Hepatocyte (in vitro differentiated cells): ENCODE results near the gene SIRT6. TPM values are rescaled to one million over a fixed set of nuclear protein-coding genes. Genes with fewer than 3 reads are reported as not detected.

Experiments used
- DNase-seq: peaks from one replicate; pipeline ENCODE4 v3.0.0-alpha.2; 2016; ENCODE audit warnings: low spot score
- H2AFZ ChIP-seq: fragments of 200-600 bp; sonication (generic); 2 replicates; pipeline ENCODE4 v1.6.0; 2016; ENCODE audit warnings: antibody characterized with exemption, mild to moderate bottlenecking
- H3K27ac ChIP-seq: fragments of 200-600 bp; sonication (generic); 2 replicates; pipeline ENCODE4 v1.5.1; 2016; ENCODE audit warnings: mild to moderate bottlenecking
- H3K27me3 ChIP-seq: fragments of 200-600 bp; sonication (generic); 2 replicates; pipeline ENCODE4 v1.6.1; 2016
- H3K36me3 ChIP-seq: fragments of 200-600 bp; sonication (generic); replicated peaks from 2 replicates; pipeline ENCODE4 v1.5.1; 2016; ENCODE audit warnings: low read depth; ENCODE audit not compliant: insufficient read depth
- H3K4me1 ChIP-seq: fragments of 200-600 bp; sonication (generic); 2 replicates; pipeline ENCODE4 v1.5.1; 2016; ENCODE audit warnings: mild to moderate bottlenecking, moderate library complexity; ENCODE audit not compliant: insufficient read depth
- H3K4me2 ChIP-seq: fragments of 200-600 bp; sonication (generic); 2 replicates; pipeline ENCODE4 v1.6.0; 2016
- H3K4me3 ChIP-seq: fragments of 200-600 bp; sonication (generic); 2 replicates; pipeline ENCODE4 v1.5.1; 2016; ENCODE audit warnings: mild to moderate bottlenecking
- H3K79me2 ChIP-seq: fragments of 200-600 bp; sonication (generic); 2 replicates; pipeline ENCODE4 v1.6.0; 2017; ENCODE audit warnings: mild to moderate bottlenecking
- H3K9me2 ChIP-seq: fragments of 200-600 bp; sonication (generic); replicated peaks from 2 replicates; pipeline ENCODE4 v1.6.0; 2017; ENCODE audit warnings: mild to moderate bottlenecking; ENCODE audit not compliant: insufficient read depth
- H3K9me3 ChIP-seq: fragments of 200-600 bp; sonication (generic); 2 replicates; pipeline ENCODE4 v1.5.1; 2016; ENCODE audit warnings: low read depth, mild to moderate bottlenecking
- H4K20me1 ChIP-seq: fragments of 200-600 bp; sonication (generic); 2 replicates; pipeline ENCODE4 v1.6.0; 2016; ENCODE audit warnings: mild to moderate bottlenecking; ENCODE audit not compliant: insufficient read depth, poor library complexity, severe bottlenecking
- EZH2 ChIP-seq: fragments of 200-600 bp; sonication (generic); IDR thresholded peaks from 2 replicates; pipeline ENCODE4 v1.6.1; 2016; ENCODE audit warnings: antibody characterized with exemption, mild to moderate bottlenecking, borderline replicate concordance
- EZH2phosphoT487 ChIP-seq: fragments of 200-600 bp; sonication (generic); IDR thresholded peaks from one replicate; pipeline ENCODE4 v1.6.1; 2018; ENCODE audit warnings: antibody characterized with exemption, mild to moderate bottlenecking, low read depth, moderate library complexity; ENCODE audit not compliant: unreplicated experiment, severe bottlenecking
- WGBS: methylation state at CpG from one replicate; pipeline ENCODE4 v1.1.6; 2016; ENCODE audit warnings: low lambda C conversion rate; ENCODE audit errors: missing lambda C conversion rate; 5-methylcytosine and 5-hydroxymethylcytosine counted together
- polyA plus RNA-seq: library from polyadenylated mRNA; unstranded; fragments of >200 nt; fragmentation: Nextera tagmentation; extraction: Ambion mirVana; gene quantifications from 2 replicates; pipeline ENCODE4 v1.2.1, GENCODE V29; 2016
- total RNA-seq: library from RNA; depleted of rRNA; stranded (reverse); fragments of >200 nt; gene quantifications from 2 replicates; pipeline ENCODE4 v1.2.3, GENCODE V29; 2014
- TF ChIP-seq, protein P1 (sequence below): fragments of 200-600 bp; sonication (generic); IDR thresholded peaks from 2 replicates; pipeline ENCODE4 v1.5.1; 2016; ENCODE audit warnings: antibody characterized with exemption, mild to moderate bottlenecking; ENCODE audit not compliant: poor library complexity

The SIRT6 gene
- total and polyA plus RNA-seq, 2 experiments from 2014 or later, result 9.9 to 15.7 TPM

- Histone ChIP-seq H3K36me3 (no peaks in the 10 kb centered on the region), H3K79me2 (peaks cover 9% of the 10 kb centered on the region), H2AFZ (no peak overlapping the region), H3K27ac (no peak overlapping the region), H4K20me1 (no peaks in the 10 kb centered on the region), H3K4me2 (no peak overlapping the region), H3K4me3 (no peak overlapping the region), H3K4me1 (peaks cover 4% of the 10 kb centered on the region), H3K9me3 (no peaks in the 10 kb centered on the region), H3K27me3 (no peaks in the 10 kb centered on the region), H3K9me2 (no peaks in the 10 kb centered on the region)
- 39% methylated on average over 22 of the region's 22 CpGs for WGBS
- TF ChIP-seq EZH2phosphoT487, result no peak
- no peak for TF ChIP-seq EZH2
- TF ChIP-seq, protein P1, sequence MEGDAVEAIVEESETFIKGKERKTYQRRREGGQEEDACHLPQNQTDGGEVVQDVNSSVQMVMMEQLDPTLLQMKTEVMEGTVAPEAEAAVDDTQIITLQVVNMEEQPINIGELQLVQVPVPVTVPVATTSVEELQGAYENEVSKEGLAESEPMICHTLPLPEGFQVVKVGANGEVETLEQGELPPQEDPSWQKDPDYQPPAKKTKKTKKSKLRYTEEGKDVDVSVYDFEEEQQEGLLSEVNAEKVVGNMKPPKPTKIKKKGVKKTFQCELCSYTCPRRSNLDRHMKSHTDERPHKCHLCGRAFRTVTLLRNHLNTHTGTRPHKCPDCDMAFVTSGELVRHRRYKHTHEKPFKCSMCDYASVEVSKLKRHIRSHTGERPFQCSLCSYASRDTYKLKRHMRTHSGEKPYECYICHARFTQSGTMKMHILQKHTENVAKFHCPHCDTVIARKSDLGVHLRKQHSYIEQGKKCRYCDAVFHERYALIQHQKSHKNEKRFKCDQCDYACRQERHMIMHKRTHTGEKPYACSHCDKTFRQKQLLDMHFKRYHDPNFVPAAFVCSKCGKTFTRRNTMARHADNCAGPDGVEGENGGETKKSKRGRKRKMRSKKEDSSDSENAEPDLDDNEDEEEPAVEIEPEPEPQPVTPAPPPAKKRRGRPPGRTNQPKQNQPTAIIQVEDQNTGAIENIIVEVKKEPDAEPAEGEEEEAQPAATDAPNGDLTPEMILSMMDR, result peak; percentile 74
- peak; percentile 88 for DNase-seq
Observed at GRCh38 chr19:4186087-4186993, 4.0 kb upstream of the SIRT6 start.

DNA sequence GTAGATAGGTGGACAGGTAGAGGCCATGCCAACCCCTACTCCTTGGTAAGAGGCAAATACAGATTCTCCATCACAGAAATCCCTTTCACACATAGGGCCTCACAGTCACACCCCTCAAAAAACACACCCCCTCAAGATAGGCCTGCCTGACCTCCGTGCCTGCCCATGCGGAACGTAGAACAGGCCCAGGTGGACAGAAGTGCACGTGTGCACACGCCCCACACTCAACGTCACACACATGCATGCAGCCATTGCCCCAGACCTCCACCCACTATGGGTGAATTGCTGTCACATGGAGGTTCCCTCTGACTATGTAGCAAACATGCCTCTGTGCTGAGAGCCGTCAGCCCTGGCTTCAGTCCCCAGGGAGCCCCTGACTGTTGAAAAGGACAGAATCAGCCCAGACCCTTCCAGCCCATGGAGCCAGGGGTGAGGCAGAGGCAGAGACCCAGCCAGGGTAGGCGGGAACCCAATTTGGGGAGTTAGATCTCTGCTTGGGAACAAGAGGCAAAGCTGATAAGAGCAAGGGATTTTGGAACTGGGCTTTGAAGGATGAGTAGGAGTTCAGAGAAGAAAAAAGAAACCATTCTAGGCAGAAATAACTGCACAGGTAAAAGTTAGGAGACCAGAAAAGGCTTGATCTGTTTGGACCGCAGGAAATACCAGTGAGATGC, 3.2 kb upstream of the SIRT6 start:
- WGBS, result 92% methylated on average over 9 of the region's 9 CpGs
- Histone ChIP-seq H3K27me3 (no peaks in the 10 kb centered on the region), H2AFZ (no peak overlapping the region), H3K4me3 (no peak overlapping the region), H3K9me3 (no peaks in the 10 kb centered on the region), H3K4me2 (no peak overlapping the region), H3K36me3 (no peaks in the 10 kb centered on the region), H3K4me1 (peaks cover 4% of the 10 kb centered on the region), H3K27ac (no peak overlapping the region), H3K79me2 (peaks cover 15% of the 10 kb centered on the region), H3K9me2 (no peaks in the 10 kb centered on the region), H4K20me1 (no peaks in the 10 kb centered on the region)
- no peak for DNase-seq
- TF ChIP-seq, protein P1, result no peak
- no peak for TF ChIP-seq EZH2
- TF ChIP-seq EZH2phosphoT487, result no peak

- Histone ChIP-seq H4K20me1 (no peaks in the 10 kb centered on the region), H3K4me1 (peaks cover 4% of the 10 kb centered on the region), H3K4me3 (no peak overlapping the region), H3K9me3 (no peaks in the 10 kb centered on the region), H3K27me3 (no peaks in the 10 kb centered on the region), H3K9me2 (no peaks in the 10 kb centered on the region), H3K4me2 (no peak overlapping the region), H3K79me2 (peaks cover 19% of the 10 kb centered on the region), H2AFZ (no peak overlapping the region), H3K27ac (no peak overlapping the region), H3K36me3 (no peaks in the 10 kb centered on the region)
- WGBS, result 96% methylated on average over 2 of the region's 2 CpGs
- no peak for DNase-seq
- no peak for TF ChIP-seq EZH2
- no peak for TF ChIP-seq EZH2phosphoT487
- TF ChIP-seq, protein P1, result no peak
Observed at GRCh38 chr19:4184718-4185352, 2.5 kb upstream of the SIRT6 start.
